PFSK-1 (cell line): Measurements from ENCODE around the gene CACNG4.

Experiments
- FOXP2 ChIP-seq: optimal IDR thresholded peaks from 2 replicates; pipeline ENCODE3; 2011; ENCODE audit warnings: borderline replicate concordance, control low read depth, inconsistent platforms; ENCODE audit not compliant: insufficient read depth; ENCODE audit errors: extremely low read length, extremely low read depth
- POLR2AphosphoS5 ChIP-seq: IDR thresholded peaks from 2 replicates; pipeline ENCODE4 v1.6.1; 2012; ENCODE audit warnings: low read depth, mild to moderate bottlenecking, control low read depth, low read length, moderate library complexity
- REST ChIP-seq, 2 experiments: IDR thresholded peaks; 2 replicates each; pipeline versions ENCODE4 v1.6.1 to v1.8.0; 2011 to 2012; ENCODE audit warnings: low read depth in 2 of 2, low read length in 2 of 2, control low read depth in 1 of 2, inconsistent platforms in 1 of 2, mild to moderate bottlenecking in 1 of 2, moderate library complexity in 1 of 2; ENCODE audit not compliant: insufficient read depth in 1 of 2
- SIN3A ChIP-seq: IDR thresholded peaks from 2 replicates; pipeline ENCODE4 v1.6.1; 2012; ENCODE audit warnings: mild to moderate bottlenecking, low read length, moderate library complexity, borderline replicate concordance; ENCODE audit not compliant: insufficient read depth
- TAF1 ChIP-seq: IDR thresholded peaks from 2 replicates; pipeline ENCODE4 v1.6.1; 2012; ENCODE audit warnings: low read length, control low read depth, borderline replicate concordance; ENCODE audit not compliant: insufficient read depth

The CACNG4 gene

DNA sequence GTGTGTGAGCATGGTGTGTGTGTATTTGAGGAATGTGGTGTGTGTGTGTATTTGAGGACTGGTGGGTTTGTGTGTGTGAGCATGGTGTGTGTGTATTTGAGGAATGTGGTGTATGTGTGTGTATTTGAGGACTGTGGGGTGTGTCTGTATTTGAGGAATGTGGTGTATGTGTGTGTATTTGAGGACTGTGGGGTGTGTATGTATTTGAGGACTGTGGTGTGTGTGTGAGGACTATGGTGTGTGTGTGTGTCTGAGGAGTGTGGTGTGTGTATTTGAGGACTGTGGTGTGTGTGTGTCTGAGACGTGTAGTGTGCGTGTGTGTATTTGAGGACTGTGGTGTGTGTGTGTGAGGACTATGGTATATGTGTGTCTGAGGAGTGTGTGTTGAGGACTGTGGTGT lies 61.8 kb downstream of the CACNG4 start:
- TF ChIP-seq SIN3A (no peak), REST (IDR thresholded peaks at IDR 0.05; ENCODE audit: insufficient read depth in 1 of 2, low read depth in 2 of 2, low read length in 2 of 2) (no peak), FOXP2 (no peak), POLR2AphosphoS5 (no peak), TAF1 (no peak)

- no peak for TF ChIP-seq FOXP2
- no peak for TF ChIP-seq TAF1
- no peak for TF ChIP-seq POLR2AphosphoS5
- TF ChIP-seq SIN3A: no peak
Measured at GRCh38 chr17:67027031-67027628, 62.6 kb downstream of the CACNG4 start.

- TF ChIP-seq FOXP2: no peak
- TF ChIP-seq REST (IDR thresholded peaks at IDR 0.05; ENCODE audit: insufficient read depth in 1 of 2, low read depth in 2 of 2, low read length in 2 of 2): no peak
- TF ChIP-seq TAF1: no peak
- TF ChIP-seq POLR2AphosphoS5: no peak
- no peak for TF ChIP-seq SIN3A
Measured at GRCh38 chr17:67030641-67031040, 66.1 kb downstream of the CACNG4 start.

DNA sequence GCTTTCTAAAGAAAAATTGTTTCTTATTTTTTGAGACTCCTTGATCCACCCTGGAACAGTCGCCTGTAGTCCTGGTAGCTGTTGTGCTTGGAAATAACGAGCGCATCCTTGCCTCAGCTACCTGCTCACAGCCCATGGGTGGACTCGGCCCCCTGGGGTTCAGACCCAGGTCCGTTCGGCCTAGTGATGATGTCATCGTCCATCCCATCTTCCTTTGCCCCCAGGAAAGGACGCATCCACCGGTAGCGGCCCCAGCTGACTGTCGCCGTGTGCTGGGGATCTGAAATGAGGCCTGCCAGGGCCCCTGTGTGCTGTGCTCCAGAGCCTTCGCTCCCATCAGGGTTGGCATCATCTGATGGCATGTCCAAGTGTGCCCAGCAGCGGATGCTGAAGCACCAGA lies 67.9 kb downstream of the CACNG4 start:
- TF ChIP-seq POLR2AphosphoS5: no peak
- TF ChIP-seq SIN3A: no peak
- TF ChIP-seq TAF1: no peak
- TF ChIP-seq REST (IDR thresholded peaks at IDR 0.05; ENCODE audit: insufficient read depth in 1 of 2, low read depth in 2 of 2, low read length in 2 of 2): no peak
- no peak for TF ChIP-seq FOXP2

- no peak for TF ChIP-seq SIN3A
- no peak for TF ChIP-seq REST (IDR thresholded peaks at IDR 0.05; ENCODE audit: insufficient read depth in 1 of 2, low read depth in 2 of 2, low read length in 2 of 2)
- TF ChIP-seq POLR2AphosphoS5: no peak
- TF ChIP-seq TAF1: no peak
- no peak for TF ChIP-seq FOXP2
Measured at GRCh38 chr17:67032985-67033384, 68.5 kb downstream of the CACNG4 start.
